AG08396 (cell line): ENCODE data around the gene CA5A.

ENCODE experiments used
- DNase-seq: peaks from one replicate; pipeline ENCODE4 v3.0.0; 2012; ENCODE audit warnings: low spot score, mixed read lengths

The CA5A gene

DNA sequence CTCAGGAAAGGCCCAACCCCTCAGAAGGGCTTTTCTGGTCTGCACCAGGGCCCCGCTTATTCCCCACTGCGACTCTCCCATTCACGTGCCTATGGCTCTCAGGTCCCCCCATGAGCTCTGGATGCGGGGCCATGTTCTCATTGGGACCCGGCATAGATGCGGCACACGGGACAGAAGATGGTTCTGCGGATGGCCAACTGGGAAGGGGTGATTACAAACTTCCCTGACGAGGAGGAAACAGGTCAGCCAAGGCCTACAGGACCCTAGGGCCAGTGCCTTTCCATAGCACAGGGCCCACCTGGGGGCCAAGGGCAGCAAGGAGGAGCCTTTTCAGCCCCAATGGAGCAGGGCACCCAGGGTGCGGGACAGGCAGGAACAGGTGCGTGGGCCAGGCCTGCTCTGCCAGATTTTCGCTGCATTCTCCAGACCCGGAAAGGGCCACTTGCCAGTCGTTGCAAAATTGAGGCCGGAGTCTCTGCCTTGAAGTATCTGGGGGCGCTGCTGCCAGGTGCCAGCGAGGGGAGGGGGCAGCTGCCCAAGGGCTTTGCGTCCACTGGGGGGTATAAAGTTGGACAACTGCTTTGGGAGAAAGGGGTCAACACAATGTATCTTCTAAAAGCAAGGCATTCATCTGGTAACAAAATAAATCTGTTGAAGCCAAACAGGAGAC is 87.5 kb downstream of the CA5A start:
- no peak for DNase-seq

DNA sequence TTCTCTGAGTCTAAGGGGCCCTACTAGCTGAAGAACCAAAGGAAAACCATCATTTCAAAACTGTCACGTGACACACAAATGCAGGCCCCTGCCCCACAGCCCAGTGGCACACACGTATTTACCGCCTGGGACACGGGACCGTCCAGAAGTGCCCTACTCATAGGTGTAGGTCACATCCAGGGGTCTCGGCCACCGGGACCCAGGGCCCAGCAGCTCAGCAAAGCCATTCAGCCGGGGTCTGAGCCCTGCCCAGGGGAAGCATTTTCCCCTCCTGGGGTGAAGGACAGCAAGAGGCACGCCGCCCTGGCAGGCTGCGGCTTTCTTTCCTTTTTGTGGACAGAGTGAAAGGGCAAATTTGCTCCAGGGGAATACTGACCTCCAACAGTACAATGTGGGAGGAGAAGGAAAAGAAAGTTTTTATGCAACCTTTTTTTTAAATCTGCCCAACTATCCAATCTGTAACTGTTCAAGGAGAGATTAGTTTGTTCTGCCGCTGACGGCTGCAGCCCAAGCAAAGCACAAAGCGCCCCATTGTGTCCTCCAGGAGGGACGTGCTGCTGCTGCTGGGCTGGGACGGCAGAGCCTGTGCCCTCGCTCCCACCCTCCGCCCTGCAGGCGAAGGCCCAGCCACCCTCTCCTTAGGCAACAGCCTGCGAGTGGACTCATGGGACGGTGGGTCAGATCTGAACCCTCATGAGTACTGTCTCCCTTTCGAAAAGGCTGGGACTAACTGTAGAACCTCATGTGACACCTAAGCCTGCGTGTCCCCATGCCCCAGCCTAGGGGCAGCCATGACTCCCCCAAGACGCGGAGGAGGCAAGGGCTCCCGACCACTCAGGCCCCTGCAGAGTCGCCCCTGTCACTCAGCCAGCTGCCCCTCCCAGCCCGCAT is 88.3 kb downstream of the CA5A start:
- no peak for DNase-seq

GRCh38 chr16:87847467-87847784 is 88.9 kb downstream of the CA5A start:
- DNase-seq: no peak

- DNase-seq: no peak
These were observed 89.4 kb downstream of the CA5A start for GRCh38 chr16:87846705-87847466.

DNA sequence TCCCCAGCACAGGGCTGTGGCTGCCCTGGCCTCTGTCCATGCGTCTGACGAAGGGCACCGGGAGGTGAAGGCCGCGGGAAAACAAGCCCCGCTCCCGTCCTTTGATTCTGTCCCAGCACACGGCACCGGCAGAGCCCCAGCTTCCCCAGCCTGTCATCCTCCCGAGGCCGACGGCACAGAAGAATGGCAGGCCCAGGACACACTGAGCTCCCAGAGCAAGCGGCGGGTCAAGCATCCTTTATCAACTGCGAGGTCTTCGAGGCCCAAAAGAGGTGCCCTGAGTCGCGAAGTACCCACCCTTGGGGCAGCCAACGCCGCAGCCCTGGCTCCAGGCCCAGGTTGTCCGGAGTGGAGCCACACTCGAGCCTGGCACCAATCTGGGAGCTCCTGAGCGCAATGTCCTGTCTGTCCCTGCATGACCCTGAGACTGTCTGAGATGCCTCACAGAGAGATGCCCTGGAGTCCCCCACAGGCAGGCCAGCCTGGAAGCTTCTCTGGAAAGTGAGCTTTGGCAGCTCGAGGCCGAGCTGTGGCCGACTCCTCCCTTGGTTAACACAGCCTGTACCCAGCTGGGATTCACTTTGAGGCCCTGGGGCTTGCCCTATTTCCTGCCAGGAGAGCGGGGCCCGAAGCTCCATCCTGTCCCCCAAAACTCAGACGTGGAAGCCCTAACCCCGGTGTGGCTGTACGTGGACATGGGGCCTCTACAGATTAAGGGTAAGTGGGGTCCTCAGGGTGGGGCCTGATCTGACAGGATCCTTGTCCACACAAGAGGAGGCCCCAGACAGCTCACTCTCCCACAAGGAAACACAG is 90.3 kb downstream of the CA5A start:
- DNase-seq: no peak

DNA sequence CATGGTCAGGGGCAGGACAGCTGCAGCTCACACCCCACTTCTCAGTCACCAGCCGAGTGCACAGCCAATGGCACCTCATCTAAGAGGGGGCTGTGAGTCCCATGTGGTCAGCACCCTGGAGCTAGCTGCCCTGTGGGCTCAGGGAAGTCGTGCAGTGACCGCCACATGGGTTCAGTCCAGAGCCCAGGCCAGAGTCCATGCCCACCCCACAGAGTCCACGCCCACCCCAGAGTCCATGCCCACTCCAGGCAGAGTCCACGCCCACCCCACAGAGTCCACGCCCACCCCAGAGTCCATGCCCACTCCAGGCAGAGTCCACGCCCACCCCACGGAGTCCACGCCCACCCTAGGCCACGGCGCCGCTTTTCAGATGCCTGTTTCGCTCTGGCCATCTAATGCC is 91.1 kb downstream of the CA5A start:
- DNase-seq: no peak

- DNase-seq: no peak
These were observed 91.5 kb downstream of the CA5A start for GRCh38 chr16:87844809-87845208.

- no peak for DNase-seq
These were observed 92.1 kb downstream of the CA5A start for GRCh38 chr16:87844120-87844733.

DNA sequence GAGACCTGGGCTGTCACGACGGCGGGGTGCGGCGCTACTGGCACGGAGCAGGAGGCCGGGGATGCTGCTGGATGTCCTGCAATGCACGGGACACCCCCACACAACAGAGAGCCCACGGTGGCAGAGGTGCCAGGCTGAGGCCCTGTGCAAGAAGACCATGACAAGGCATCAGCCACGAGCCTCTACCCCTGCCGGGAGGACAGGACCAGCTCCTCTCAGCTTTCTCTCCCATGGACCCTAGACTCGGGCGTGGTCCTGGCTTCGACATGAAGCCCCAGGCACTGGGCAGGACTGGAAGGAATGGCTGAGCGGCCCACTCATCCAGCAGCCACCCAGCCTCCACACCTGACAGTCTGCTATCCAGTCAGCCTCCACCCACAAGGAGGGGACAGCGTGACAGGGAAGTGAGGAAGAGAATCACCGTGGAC is 92.6 kb downstream of the CA5A start:
- DNase-seq: no peak

DNA sequence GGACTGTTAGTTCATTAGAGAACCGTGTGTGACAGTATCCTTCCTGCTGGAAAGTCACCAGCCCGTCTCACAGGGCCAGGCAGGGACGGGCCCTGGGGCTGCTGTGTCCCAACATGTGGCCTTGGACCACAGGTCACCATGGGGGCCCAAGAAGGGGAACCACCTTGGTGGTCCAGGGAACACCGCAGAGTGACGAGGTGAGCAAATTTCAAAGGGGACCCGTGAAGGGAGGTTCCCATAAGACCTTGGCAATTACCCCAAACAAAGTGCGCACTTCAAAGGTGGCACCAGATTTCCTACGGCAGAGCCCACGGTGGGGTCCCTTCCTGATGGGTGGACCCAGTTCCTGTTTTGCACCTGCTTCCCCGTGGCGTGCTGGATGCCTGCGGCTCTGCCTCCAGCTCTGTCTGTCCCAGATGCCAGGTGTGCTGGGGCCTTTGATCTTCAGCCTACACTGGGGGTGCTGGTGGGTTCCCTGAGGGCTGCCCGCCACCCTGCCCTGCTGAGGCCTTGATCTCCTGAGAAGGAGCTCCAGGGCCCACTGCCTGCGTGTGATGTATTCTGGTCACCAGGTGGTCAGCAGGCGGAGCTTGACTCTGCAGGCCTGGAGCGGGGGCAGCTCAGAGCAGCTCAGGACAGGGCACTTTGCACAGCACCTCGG is 94.0 kb downstream of the CA5A start:
- no peak for DNase-seq

DNA sequence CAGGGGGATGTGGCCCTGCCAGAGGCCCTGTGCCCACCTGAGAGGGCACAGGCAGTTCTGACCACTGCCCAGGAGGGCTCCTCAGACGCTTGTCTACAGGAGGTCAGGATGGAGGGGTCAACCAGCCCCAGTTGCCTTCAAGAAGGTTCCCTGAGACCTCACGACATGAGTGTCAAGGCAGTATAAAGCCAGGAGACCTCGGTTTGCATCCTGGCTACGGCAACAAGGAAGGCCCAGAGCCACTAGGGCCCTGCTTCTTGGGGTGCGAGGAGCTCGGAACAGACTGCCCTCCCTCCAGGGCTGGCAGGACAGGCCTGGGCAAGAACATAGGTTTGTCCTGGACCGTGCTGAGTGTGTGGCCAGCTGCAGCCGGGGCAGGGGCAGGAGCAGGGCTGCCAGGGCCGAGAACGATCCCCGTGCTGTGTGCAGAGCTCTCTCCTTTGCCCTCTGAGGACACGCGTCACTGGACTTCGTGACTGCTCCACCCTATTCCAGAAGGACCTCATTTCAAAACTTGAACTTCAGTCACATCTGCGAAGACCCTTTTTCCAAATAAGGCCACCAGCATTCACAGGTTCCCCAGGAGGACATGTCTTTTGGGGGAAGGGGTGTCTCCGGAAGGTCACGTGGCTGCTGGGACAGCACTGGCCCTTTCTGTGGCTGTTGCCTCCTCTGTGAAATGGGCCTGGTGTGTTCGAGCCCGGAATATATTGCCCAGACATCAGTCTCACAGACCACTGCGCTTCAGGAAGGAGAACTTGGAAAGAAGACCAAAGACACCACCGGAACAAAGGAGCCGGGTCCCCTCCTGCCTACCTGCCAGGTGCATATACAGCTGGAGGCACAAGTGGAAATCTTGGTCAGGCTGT is 94.8 kb downstream of the CA5A start:
- DNase-seq: no peak

GRCh38 chr16:87840271-87840978 is 95.9 kb downstream of the CA5A start:
- no peak for DNase-seq

- DNase-seq: no peak
These were observed 96.6 kb downstream of the CA5A start for GRCh38 chr16:87839542-87840270.

- DNase-seq: no peak
These were observed 97.4 kb downstream of the CA5A start for GRCh38 chr16:87838643-87839541.
